ENCODE data around the gene PMEL. TPM values are rescaled to one million over a fixed set of nuclear protein-coding genes. Genes with fewer than 3 reads are reported as not detected.

PMEL gene
- total and polyA plus RNA-seq, 4 donors: 1.1 to 4.5 (median 2.4) TPM

- Histone ChIP-seq H3K9ac (ENCODE audit: low read depth in 1 of 2, low read length in 2 of 2) (peak within 1 kb of the TSS; percentile 65 to 80), H3K27ac (ENCODE audit: low read depth in 1 of 2, low read length in 2 of 2) (peak within 1 kb of the TSS; percentile 65 to 86), H3K9me3 (ENCODE audit: control insufficient read depth in 4 of 4, low read length in 3 of 4) (no peaks in the 10 kb centered on the region), H3K4me3 (ENCODE audit: low read depth in 1 of 3, low read length in 3 of 3) (peak within 1 kb of the TSS; percentile 62 to 88 (median 64)), H3K4me1 (ENCODE audit: control insufficient read depth in 4 of 4, insufficient read depth in 4 of 4, low read length in 3 of 4) (peaks cover 7 to 17% (median 11%) of the 10 kb centered on the region in 4 donors), H3K27me3 (ENCODE audit: control insufficient read depth in 4 of 4, insufficient read depth in 4 of 4, low read length in 3 of 4) (no peaks in the 10 kb centered on the region), H3K36me3 (ENCODE audit: control insufficient read depth in 4 of 4, insufficient read depth in 3 of 4, low read depth in 1 of 4, low read length in 3 of 4) (peaks cover 0 to 4% (median 0%) of the 10 kb centered on the region in 4 donors)
- under 1% methylated on average over 45 of the region's 45 CpGs for WGBS
- no peak for TF ChIP-seq FOXA1 (IDR thresholded peaks at IDR 0.05)
- TF ChIP-seq FOXA2 (IDR thresholded peaks at IDR 0.05): no peak
- no peak for TF ChIP-seq YY1 (IDR thresholded peaks at IDR 0.05)
- peak; percentile 4 to 14 for TF ChIP-seq RAD21 (IDR thresholded peaks at IDR 0.05)
- TF ChIP-seq NR2F2 (IDR thresholded peaks at IDR 0.05): peak; percentile 7
- no peak for TF ChIP-seq ZBTB33 (IDR thresholded peaks at IDR 0.05)
- peak in 1 of 2 donors; percentile 31 for TF ChIP-seq JUND (IDR thresholded peaks at IDR 0.05)
- peak; percentile 59 to 69 for TF ChIP-seq HNF4A (conservative IDR thresholded peaks at IDR 0.05)
- TF ChIP-seq HNF4G (IDR thresholded peaks at IDR 0.05): no peak
- TF ChIP-seq REST (IDR thresholded peaks at IDR 0.05): no peak
- no peak for TF ChIP-seq MAX (IDR thresholded peaks at IDR 0.05)
- TF ChIP-seq SP1 (IDR thresholded peaks at IDR 0.05): peak; percentile 66
- no peak for TF ChIP-seq EGR1 (IDR thresholded peaks at IDR 0.05; ENCODE audit: low read depth in 2 of 2)
- peak in 1 of 2 donors; percentile 19 for TF ChIP-seq RXRA (IDR thresholded peaks at IDR 0.05)
- peak; percentile 27 for TF ChIP-seq TAF1 (conservative IDR thresholded peaks at IDR 0.05)
- DNase-seq (ENCODE audit: low spot score): peak; percentile 95
Observed at GRCh38 chr12:55966408-55967281, 803 bp upstream of the PMEL start, which contains the start of gene CDK2. CDK2 (plus strand) TSS chr12:55966830; CDS start chr12:55967009, 179 bp downstream.

- TF ChIP-seq RAD21 (IDR thresholded peaks at IDR 0.05) (no peak), TAF1 (conservative IDR thresholded peaks at IDR 0.05) (no peak), YY1 (IDR thresholded peaks at IDR 0.05) (no peak)
- Histone ChIP-seq H3K27ac (ENCODE audit: low read depth in 1 of 2, low read length in 2 of 2) (no peak overlapping the region), H3K9me3 (ENCODE audit: control insufficient read depth in 4 of 4, low read length in 3 of 4) (no peaks in the 10 kb centered on the region), H3K4me1 (ENCODE audit: control insufficient read depth in 4 of 4, insufficient read depth in 4 of 4, low read length in 3 of 4) (peaks cover 7 to 17% (median 11%) of the 10 kb centered on the region in 4 donors), H3K9ac (ENCODE audit: low read depth in 1 of 2, low read length in 2 of 2) (no peak overlapping the region), H3K27me3 (ENCODE audit: control insufficient read depth in 4 of 4, insufficient read depth in 4 of 4, low read length in 3 of 4) (no peaks in the 10 kb centered on the region), H3K36me3 (ENCODE audit: control insufficient read depth in 4 of 4, insufficient read depth in 3 of 4, low read depth in 1 of 4, low read length in 3 of 4) (peaks cover 0 to 4% (median 0%) of the 10 kb centered on the region in 4 donors), H3K4me3 (ENCODE audit: low read depth in 1 of 3, low read length in 3 of 3) (no peak overlapping the region)
- no peak for DNase-seq (ENCODE audit: low spot score)
- 89% methylated on average over 5 of the region's 5 CpGs for WGBS
Observed at GRCh38 chr12:55965240-55965639, 602 bp downstream of the PMEL start.

Measured in liver (tissue), 9 donors.